GM10266 (cell line): ENCODE results near the gene TGM4.

Experiments
- DNase-seq: peaks from one replicate; pipeline ENCODE4 v3.0.0; 2012; ENCODE audit errors: extremely low spot score
- CTCF ChIP-seq: IDR thresholded peaks from 2 replicates; pipeline ENCODE4 v1.5.1; 2012; ENCODE audit warnings: mild to moderate bottlenecking, low read depth; ENCODE audit not compliant: control insufficient read depth, insufficient read depth; ENCODE audit errors: missing control alignments

TGM4 gene

GRCh38 chr3:44961888-44962287, 87.5 kb downstream of the TGM4 start:
- DNase-seq, result no peak
- TF ChIP-seq CTCF, result no peak

GRCh38 chr3:44962621-44963393, 88.4 kb downstream of the TGM4 start:
- no peak for DNase-seq
- TF ChIP-seq CTCF, result no peak

- DNase-seq, result no peak
- no peak for TF ChIP-seq CTCF
Observed at GRCh38 chr3:44963571-44964325, 89.3 kb downstream of the TGM4 start.
